GM21447 (cell line): ENCODE data around the gene SFTPA2.
"Not testable (repeated sequence)": the region's sequence is repeated elsewhere in the genome, so short reads cannot be mapped to it uniquely, and the experiment has no call there.

Experiments
- ATAC-seq: cut with Tn5 transposase; IDR thresholded peaks from one replicate; pipeline ENCODE4 v1.9.1; 2021; ENCODE audit not compliant: unreplicated experiment

The SFTPA2 gene

GRCh38 chr10:79560160-79560709 is at the start of gene SFTPA2:
Gene SFTPA2 (minus strand): TSS chr10:79560407. CDS start chr10:79559483, 924 bp downstream.
- ATAC-seq, result no peak

GRCh38 chr10:79608505-79609375 is 48.5 kb upstream of the SFTPA2 start:
- ATAC-seq, result no peak

- ATAC-seq, result no peak
These were observed 45.1 kb upstream of the SFTPA2 start for GRCh38 chr10:79605308-79605707.

- no peak for ATAC-seq
These were observed 44.1 kb upstream of the SFTPA2 start for GRCh38 chr10:79604294-79604693.

- no peak for ATAC-seq
These were observed 42.7 kb upstream of the SFTPA2 start for GRCh38 chr10:79602953-79603352.

GRCh38 chr10:79601939-79602338 is 41.7 kb upstream of the SFTPA2 start:
- ATAC-seq, result no peak

- not testable (repeated sequence) for ATAC-seq
These were observed 39.4 kb upstream of the SFTPA2 start for GRCh38 chr10:79599644-79600043.

- ATAC-seq, result no peak
These were observed 35.3 kb upstream of the SFTPA2 start for GRCh38 chr10:79595510-79595909.

GRCh38 chr10:79594565-79594964 is 34.4 kb upstream of the SFTPA2 start:
- not testable (repeated sequence) for ATAC-seq

GRCh38 chr10:79593377-79593776 is 33.2 kb upstream of the SFTPA2 start:
- ATAC-seq, result no peak

- ATAC-seq, result no peak
These were observed 28.6 kb upstream of the SFTPA2 start for GRCh38 chr10:79588800-79589199.

- no peak for ATAC-seq
These were observed 26.7 kb upstream of the SFTPA2 start for GRCh38 chr10:79586933-79587332.

GRCh38 chr10:79585870-79586527 is 25.8 kb upstream of the SFTPA2 start:
- ATAC-seq, result no peak

GRCh38 chr10:79583488-79584024 is 23.3 kb upstream of the SFTPA2 start:
- ATAC-seq, result no peak

- ATAC-seq, result not testable (repeated sequence)
These were observed 22.7 kb upstream of the SFTPA2 start for GRCh38 chr10:79582954-79583353.

- ATAC-seq, result no peak
These were observed 21.9 kb upstream of the SFTPA2 start for GRCh38 chr10:79582096-79582495.

GRCh38 chr10:79581044-79581443 is 20.8 kb upstream of the SFTPA2 start:
- ATAC-seq, result no peak

GRCh38 chr10:79579361-79579760 is 19.2 kb upstream of the SFTPA2 start:
- no peak for ATAC-seq

GRCh38 chr10:79570624-79571023 is 10.4 kb upstream of the SFTPA2 start:
- not testable (repeated sequence) for ATAC-seq

GRCh38 chr10:79563426-79563825 is 3.2 kb upstream of the SFTPA2 start:
- no peak for ATAC-seq

- ATAC-seq, result peak; percentile 75
These were observed 2.0 kb upstream of the SFTPA2 start for GRCh38 chr10:79562135-79562756.
